ENCODE measurements around the gene IER5L. TPM values are rescaled to one million over a fixed set of nuclear protein-coding genes. Genes with fewer than 3 reads are reported as not detected.

The IER5L gene
- total RNA-seq, 2 donors from 2014 or later: 0.64 to 1.8 TPM

GRCh38 chr9:129154866-129155477, 23.1 kb downstream of the IER5L start:
- no peak overlapping the region for H3K4me3 Mint-ChIP-seq
- no peaks in the 10 kb centered on the region for H3K9me3 Mint-ChIP-seq
- H3K27ac Mint-ChIP-seq: no peak overlapping the region
- H3K36me3 Mint-ChIP-seq: no peaks in the 10 kb centered on the region
- H3K4me1 Mint-ChIP-seq (ENCODE audit: low read depth in 2 of 2): peaks cover 0 to 7% of the 10 kb centered on the region in 2 donors
- H3K27me3 Mint-ChIP-seq: no peaks in the 10 kb centered on the region
- DNase-seq (ENCODE audit: low spot score): no peak
- ATAC-seq: no peak

GRCh38 chr9:129151469-129151868, 26.6 kb downstream of the IER5L start:
- Mint-ChIP-seq H3K4me3 (no peak overlapping the region), H3K9me3 (no peaks in the 10 kb centered on the region), H3K27me3 (no peaks in the 10 kb centered on the region), H3K27ac (no peak overlapping the region), H3K4me1 (ENCODE audit: low read depth in 2 of 2) (peaks cover 0 to 12% of the 10 kb centered on the region in 2 donors), H3K36me3 (no peaks in the 10 kb centered on the region)
- ATAC-seq: no peak
- no peak for DNase-seq (ENCODE audit: low spot score)

GRCh38 chr9:129150672-129151211, 27.3 kb downstream of the IER5L start:
- peaks cover 0 to 12% of the 10 kb centered on the region in 2 donors for H3K4me1 Mint-ChIP-seq (ENCODE audit: low read depth in 2 of 2)
- H3K36me3 Mint-ChIP-seq: no peaks in the 10 kb centered on the region
- H3K27me3 Mint-ChIP-seq: no peaks in the 10 kb centered on the region
- DNase-seq (ENCODE audit: low spot score) (no peak), ATAC-seq (no peak)
- H3K4me3 Mint-ChIP-seq: no peak overlapping the region
- no peaks in the 10 kb centered on the region for H3K9me3 Mint-ChIP-seq
- H3K27ac Mint-ChIP-seq: peak overlapping the region in 1 of 2 donors; percentile 21

- H3K9me3 Mint-ChIP-seq: no peaks in the 10 kb centered on the region
- DNase-seq (ENCODE audit: low spot score): no peak
- H3K36me3 Mint-ChIP-seq: no peaks in the 10 kb centered on the region
- no peaks in the 10 kb centered on the region for H3K27me3 Mint-ChIP-seq
- peak overlapping the region in 1 of 2 donors; percentile 21 for H3K27ac Mint-ChIP-seq
- H3K4me1 Mint-ChIP-seq (ENCODE audit: low read depth in 2 of 2): peaks cover 0 to 12% of the 10 kb centered on the region in 2 donors
- no peak for ATAC-seq
- H3K4me3 Mint-ChIP-seq: no peak overlapping the region
These were observed 27.9 kb downstream of the IER5L start for GRCh38 chr9:129150122-129150521.

GRCh38 chr9:129149442-129149841, 28.6 kb downstream of the IER5L start:
- no peak for ATAC-seq
- H3K9me3 Mint-ChIP-seq: no peaks in the 10 kb centered on the region
- peaks cover 0 to 12% of the 10 kb centered on the region in 2 donors for H3K4me1 Mint-ChIP-seq (ENCODE audit: low read depth in 2 of 2)
- no peak for DNase-seq (ENCODE audit: low spot score)
- H3K27ac Mint-ChIP-seq: peak overlapping the region; percentile 4 to 21
- no peaks in the 10 kb centered on the region for H3K36me3 Mint-ChIP-seq
- H3K4me3 Mint-ChIP-seq: no peak overlapping the region
- H3K27me3 Mint-ChIP-seq: no peaks in the 10 kb centered on the region

GRCh38 chr9:129148463-129149204, 29.4 kb downstream of the IER5L start:
- DNase-seq (ENCODE audit: low spot score) (no peak), ATAC-seq (no peak)
- H3K9me3 Mint-ChIP-seq: no peaks in the 10 kb centered on the region
- no peak overlapping the region for H3K27ac Mint-ChIP-seq
- H3K36me3 Mint-ChIP-seq: no peaks in the 10 kb centered on the region
- peaks cover 0 to 12% of the 10 kb centered on the region in 2 donors for H3K4me1 Mint-ChIP-seq (ENCODE audit: low read depth in 2 of 2)
- H3K27me3 Mint-ChIP-seq: no peaks in the 10 kb centered on the region
- H3K4me3 Mint-ChIP-seq: no peak overlapping the region

GRCh38 chr9:129146441-129146941, 31.6 kb downstream of the IER5L start:
- H3K27ac Mint-ChIP-seq: peak overlapping the region in 1 of 2 donors; percentile 80
- no peak for DNase-seq (ENCODE audit: low spot score)
- H3K4me1 Mint-ChIP-seq (ENCODE audit: low read depth in 2 of 2): peaks cover 7 to 13% of the 10 kb centered on the region in 2 donors
- ATAC-seq: no peak
- H3K36me3 Mint-ChIP-seq: no peaks in the 10 kb centered on the region
- no peaks in the 10 kb centered on the region for H3K9me3 Mint-ChIP-seq
- H3K4me3 Mint-ChIP-seq: no peak overlapping the region
- no peaks in the 10 kb centered on the region for H3K27me3 Mint-ChIP-seq

- Mint-ChIP-seq H3K36me3 (no peaks in the 10 kb centered on the region), H3K4me1 (ENCODE audit: low read depth in 2 of 2) (peaks cover 12 to 14% of the 10 kb centered on the region in 2 donors), H3K9me3 (no peaks in the 10 kb centered on the region), H3K4me3 (no peak overlapping the region), H3K27ac (no peak overlapping the region), H3K27me3 (no peaks in the 10 kb centered on the region)
- DNase-seq (ENCODE audit: low spot score) (no peak), ATAC-seq (no peak)
These were observed 32.2 kb downstream of the IER5L start for GRCh38 chr9:129145841-129146292.

GRCh38 chr9:129145316-129145715, 32.7 kb downstream of the IER5L start:
- Mint-ChIP-seq H3K27me3 (no peaks in the 10 kb centered on the region), H3K36me3 (no peaks in the 10 kb centered on the region), H3K9me3 (no peaks in the 10 kb centered on the region), H3K4me1 (ENCODE audit: low read depth in 2 of 2) (peaks cover 12 to 16% of the 10 kb centered on the region in 2 donors), H3K4me3 (no peak overlapping the region), H3K27ac (no peak overlapping the region)
- ATAC-seq: no peak
- DNase-seq (ENCODE audit: low spot score): no peak

- DNase-seq (ENCODE audit: low spot score): no peak
- Mint-ChIP-seq H3K4me1 (ENCODE audit: low read depth in 2 of 2) (peaks cover 20 to 31% of the 10 kb centered on the region in 2 donors), H3K36me3 (no peaks in the 10 kb centered on the region), H3K27me3 (no peaks in the 10 kb centered on the region), H3K9me3 (no peaks in the 10 kb centered on the region), H3K27ac (peak overlapping the region; percentile 23 to 66), H3K4me3 (no peak overlapping the region)
- ATAC-seq: no peak
These were observed 34.8 kb downstream of the IER5L start for GRCh38 chr9:129143031-129143927.

- DNase-seq (ENCODE audit: low spot score): no peak
- Mint-ChIP-seq H3K36me3 (no peaks in the 10 kb centered on the region), H3K9me3 (no peaks in the 10 kb centered on the region), H3K27ac (peak overlapping the region in 1 of 2 donors; percentile 66), H3K4me3 (no peak overlapping the region), H3K4me1 (ENCODE audit: low read depth in 2 of 2) (peaks cover 20 to 31% of the 10 kb centered on the region in 2 donors), H3K27me3 (no peaks in the 10 kb centered on the region)
- ATAC-seq: no peak
These were observed 35.7 kb downstream of the IER5L start for GRCh38 chr9:129142138-129142935.

GRCh38 chr9:129141066-129142041, 36.7 kb downstream of the IER5L start:
- no peaks in the 10 kb centered on the region for H3K27me3 Mint-ChIP-seq
- DNase-seq (ENCODE audit: low spot score) (no peak), ATAC-seq (no peak)
- H3K4me1 Mint-ChIP-seq (ENCODE audit: low read depth in 2 of 2): peaks cover 20 to 31% of the 10 kb centered on the region in 2 donors
- no peaks in the 10 kb centered on the region for H3K36me3 Mint-ChIP-seq
- no peaks in the 10 kb centered on the region for H3K9me3 Mint-ChIP-seq
- peak overlapping the region; percentile 62 for H3K4me3 Mint-ChIP-seq
- H3K27ac Mint-ChIP-seq: peak overlapping the region; percentile 89 to 94

Data from natural killer cell treated with Interleukin-12 subunit alpha and Interleukin-12 subunit beta and Interleukin-15 and Interleukin-18, amount 100 ng/mL, for 72 hours (primary cell).